A549 (cell line): ENCODE data around the gene SYNPO2.

Experiments
- RAD21 ChIP-seq, 2 experiments: fragments of >200 bp in 1 of 2; sonication (Bioruptor Twin) in 1 of 2; formaldehyde crosslinking in 1 of 2; IDR thresholded peaks in 1 of 2; conservative IDR thresholded peaks in 1 of 2; 2 replicates in 1 of 2; 3 replicates in 1 of 2; pipeline ENCODE4 v1.6.1; 2012 to 2018; ENCODE audit warnings: inconsistent platforms in 1 of 2
- TF ChIP-seq, protein P1 (sequence below): IDR thresholded peaks from 2 replicates; pipeline ENCODE4 v1.6.1; 2012

- no peak for TF ChIP-seq RAD21 (conservative IDR thresholded peaks at IDR 0.05 in 1 of 2, IDR thresholded peaks at IDR 0.05 in 1 of 2)
- TF ChIP-seq, protein P1, sequence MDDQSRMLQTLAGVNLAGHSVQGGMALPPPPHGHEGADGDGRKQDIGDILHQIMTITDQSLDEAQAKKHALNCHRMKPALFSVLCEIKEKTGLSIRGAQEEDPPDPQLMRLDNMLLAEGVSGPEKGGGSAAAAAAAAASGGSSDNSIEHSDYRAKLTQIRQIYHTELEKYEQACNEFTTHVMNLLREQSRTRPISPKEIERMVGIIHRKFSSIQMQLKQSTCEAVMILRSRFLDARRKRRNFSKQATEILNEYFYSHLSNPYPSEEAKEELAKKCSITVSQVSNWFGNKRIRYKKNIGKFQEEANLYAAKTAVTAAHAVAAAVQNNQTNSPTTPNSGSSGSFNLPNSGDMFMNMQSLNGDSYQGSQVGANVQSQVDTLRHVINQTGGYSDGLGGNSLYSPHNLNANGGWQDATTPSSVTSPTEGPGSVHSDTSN: no peak
Observed at GRCh38 chr4:118915468-118915867, 26.8 kb downstream of the SYNPO2 start.
